IMR-90 (cell line): ENCODE data around the gene PHLDA2.

Experiments used
- CHD1 ChIP-seq: IDR thresholded peaks from 2 replicates; pipeline ENCODE4 v1.6.1; 2012; ENCODE audit warnings: low read depth, low read length, improper control_type of control experiment
- CTCF ChIP-seq: conservative IDR thresholded peaks from 2 replicates; pipeline ENCODE4 v1.5.1; 2012; ENCODE audit warnings: mild to moderate bottlenecking, low read depth, low read length, improper control_type of control experiment
- MXI1 ChIP-seq: IDR thresholded peaks from 2 replicates; pipeline ENCODE4 v1.6.1; 2012; ENCODE audit warnings: low read depth, mild to moderate bottlenecking, low read length, moderate library complexity, borderline replicate concordance
- POLR2A ChIP-seq: IDR thresholded peaks from 2 replicates; pipeline ENCODE4 v1.6.1; 2012; ENCODE audit warnings: mild to moderate bottlenecking, low read depth, low read length
- RAD21 ChIP-seq: IDR thresholded peaks from 2 replicates; pipeline ENCODE4 v1.6.1; 2012; ENCODE audit warnings: low read length, improper control_type of control experiment
- RFX5 ChIP-seq: IDR thresholded peaks from 2 replicates; pipeline ENCODE4 v1.8.0; 2012; ENCODE audit warnings: low read depth, mild to moderate bottlenecking, low read length, moderate library complexity

GRCh38 chr11:2913776-2914175 is 15.4 kb downstream of the PHLDA2 start:
- TF ChIP-seq CTCF (no peak), POLR2A (no peak), MXI1 (no peak), RAD21 (no peak), CHD1 (no peak), RFX5 (no peak)
